HS-27A (cell line): ENCODE results near the gene TMEM209.
"Not testable (repeated sequence)": the region's sequence is repeated elsewhere in the genome, so short reads cannot be mapped to it uniquely, and the experiment has no call there.

Experiments
- DNase-seq: peaks from one replicate; pipeline ENCODE4 v3.0.0-alpha.2; 2012; ENCODE audit warnings: low read depth, missing footprints

The TMEM209 gene

DNA sequence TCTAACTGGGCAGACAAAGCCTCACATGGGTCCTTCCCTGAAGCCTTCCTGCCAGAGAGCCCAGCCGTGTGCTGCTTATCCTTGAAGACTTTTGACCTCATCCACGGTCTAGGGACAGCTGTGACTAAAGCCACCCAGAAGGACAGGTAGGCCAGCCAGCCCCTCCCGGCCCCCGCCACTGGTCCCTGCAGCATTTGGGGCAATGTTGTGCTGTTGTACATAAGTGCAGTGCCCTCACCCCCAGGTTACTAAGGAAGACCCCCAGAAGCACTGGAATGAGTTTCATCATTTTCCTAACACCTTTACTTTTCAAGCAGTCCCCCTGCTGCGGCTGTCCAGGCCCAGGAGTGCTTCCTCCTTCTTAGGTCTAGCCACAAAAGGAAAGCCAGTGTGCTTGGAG, 43.0 kb downstream of the TMEM209 start:
- DNase-seq, result no peak

DNA sequence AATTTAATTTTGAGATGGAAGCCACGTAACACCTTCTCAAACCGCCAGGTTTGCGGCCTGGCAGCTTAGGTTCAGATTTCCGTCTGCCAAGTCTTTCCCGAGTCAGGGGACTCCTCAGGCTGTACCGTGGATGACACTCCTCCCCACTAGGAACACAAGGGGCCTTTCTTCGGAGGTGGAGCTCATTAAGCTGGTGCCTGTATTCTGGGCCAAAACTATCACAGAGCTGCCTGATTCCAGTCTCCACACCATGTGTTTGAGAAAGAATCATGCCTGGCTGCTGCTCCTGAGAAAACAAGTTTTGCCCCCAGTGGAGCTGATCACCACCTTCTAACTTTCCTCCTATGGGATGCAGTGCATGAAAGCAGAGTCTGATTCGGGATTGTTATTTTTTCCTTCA, 44.8 kb downstream of the TMEM209 start:
- DNase-seq, result no peak

DNA sequence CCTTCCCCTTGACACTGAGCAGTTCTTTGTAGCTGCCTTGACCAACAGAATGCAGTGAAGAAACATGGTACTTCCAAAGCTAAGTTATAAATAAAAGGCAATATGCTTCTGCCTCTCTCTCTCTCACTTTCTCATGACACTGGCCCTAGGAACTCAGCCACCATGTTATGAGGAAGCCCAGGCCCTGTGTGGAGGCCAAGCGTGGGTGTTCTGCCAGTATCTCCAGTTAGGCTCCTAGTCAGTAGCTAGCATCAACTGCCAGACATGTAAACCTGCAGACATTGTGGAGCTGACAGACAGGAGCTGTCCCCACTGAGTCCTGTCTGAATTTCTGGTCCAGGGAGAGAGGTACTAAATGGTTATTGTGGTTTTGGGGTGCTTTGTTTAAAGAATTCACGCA, 45.2 kb downstream of the TMEM209 start:
- no peak for DNase-seq

DNA sequence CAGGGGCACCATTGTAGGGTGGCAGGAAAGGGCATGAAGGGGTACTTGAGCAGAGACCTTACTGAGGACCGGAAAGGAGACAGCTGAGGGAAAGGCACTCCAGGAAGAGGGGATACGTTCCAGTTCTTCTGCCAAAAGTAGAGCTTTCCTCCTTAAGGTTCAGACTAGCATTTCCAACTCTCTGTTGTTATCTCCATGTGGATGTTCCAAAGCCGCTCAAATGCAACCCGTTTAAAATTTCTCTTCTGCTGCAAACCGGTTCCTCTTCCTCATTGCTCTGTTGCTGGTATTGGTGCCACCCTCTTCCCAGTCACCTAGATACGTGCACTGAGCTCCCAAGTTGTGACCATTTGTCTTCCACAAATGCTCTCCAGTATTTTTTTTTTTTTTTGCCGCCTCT, 47.5 kb downstream of the TMEM209 start:
- DNase-seq, result no peak

DNA sequence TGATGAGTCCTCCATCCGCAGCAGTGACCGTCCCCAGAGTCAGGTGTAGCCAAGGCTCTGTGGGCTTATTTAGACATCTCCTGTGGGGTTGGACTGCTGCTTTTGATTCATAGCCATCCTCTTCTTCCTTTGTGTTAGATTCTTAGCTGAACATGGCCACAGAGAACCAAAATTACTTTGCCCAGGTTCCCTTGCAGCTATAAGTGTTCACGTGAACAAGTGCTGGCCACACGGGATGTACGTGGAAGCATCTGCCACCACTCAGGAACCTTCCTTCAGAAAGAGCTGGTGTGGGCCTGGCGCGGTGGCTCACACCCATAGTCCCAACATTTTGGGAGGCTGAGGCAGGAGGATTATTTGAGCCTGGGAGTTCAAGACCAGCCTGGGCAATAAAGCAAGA, 49.1 kb downstream of the TMEM209 start:
- no peak for DNase-seq

DNA sequence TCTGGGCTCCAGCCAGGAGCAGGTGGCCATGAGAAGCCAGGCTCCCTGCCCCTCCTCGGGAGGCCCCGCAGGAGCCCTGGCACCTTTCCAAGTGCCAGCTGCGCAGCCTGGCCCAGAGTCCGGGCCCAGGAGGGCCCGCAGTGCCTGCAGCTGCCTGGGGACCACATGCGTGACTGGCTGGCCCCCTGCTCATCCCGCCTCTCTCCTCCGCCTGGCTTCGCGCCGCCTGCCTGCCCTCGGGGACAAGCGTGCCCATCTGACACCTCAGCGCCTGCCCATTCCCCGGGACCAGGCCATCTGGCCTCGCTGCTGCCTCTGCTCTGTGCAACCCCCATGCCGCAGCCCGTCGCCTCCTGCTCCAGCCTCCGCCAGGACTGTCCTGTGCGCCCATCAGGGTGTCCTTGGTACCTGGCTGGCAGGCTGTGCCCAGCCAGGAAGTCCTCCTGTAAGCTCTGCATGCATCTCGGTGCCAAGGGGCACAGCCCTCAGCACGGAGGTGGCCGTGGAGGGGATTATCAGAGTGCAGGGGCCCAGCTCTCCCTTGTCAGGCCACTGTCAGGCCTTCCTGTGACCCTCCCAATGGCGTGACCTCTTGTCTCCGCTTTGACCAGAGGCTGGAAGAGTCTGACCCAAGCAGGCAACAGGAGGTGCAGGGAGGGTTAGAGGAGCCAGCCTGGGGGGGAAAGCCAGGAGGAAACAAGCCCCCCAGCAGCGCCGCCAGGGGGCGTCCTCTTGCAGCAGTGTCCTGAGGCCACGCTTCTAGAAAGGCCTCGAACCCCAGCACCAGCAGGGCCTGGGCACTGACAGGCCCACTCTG, 50.5 kb downstream of the TMEM209 start:
- no peak for DNase-seq

DNA sequence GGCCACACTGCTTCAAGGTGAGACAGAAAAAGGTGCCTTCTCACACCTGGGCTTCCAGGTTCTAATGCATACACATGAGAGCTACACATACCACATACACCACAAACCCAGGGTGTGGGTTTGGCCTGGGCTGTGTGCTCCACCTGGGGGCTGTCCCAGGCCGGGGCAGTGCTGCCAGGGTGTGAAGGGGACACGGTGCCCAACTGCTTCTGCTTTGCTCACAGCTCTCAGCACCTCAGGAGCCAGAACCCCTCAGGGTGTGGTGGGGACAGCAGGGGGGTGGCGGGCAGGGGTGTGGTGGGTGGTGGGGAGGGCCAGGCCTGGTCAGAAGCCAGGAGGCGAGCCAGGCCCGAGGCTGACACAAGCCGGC, 51.1 kb downstream of the TMEM209 start:
- DNase-seq, result no peak

DNA sequence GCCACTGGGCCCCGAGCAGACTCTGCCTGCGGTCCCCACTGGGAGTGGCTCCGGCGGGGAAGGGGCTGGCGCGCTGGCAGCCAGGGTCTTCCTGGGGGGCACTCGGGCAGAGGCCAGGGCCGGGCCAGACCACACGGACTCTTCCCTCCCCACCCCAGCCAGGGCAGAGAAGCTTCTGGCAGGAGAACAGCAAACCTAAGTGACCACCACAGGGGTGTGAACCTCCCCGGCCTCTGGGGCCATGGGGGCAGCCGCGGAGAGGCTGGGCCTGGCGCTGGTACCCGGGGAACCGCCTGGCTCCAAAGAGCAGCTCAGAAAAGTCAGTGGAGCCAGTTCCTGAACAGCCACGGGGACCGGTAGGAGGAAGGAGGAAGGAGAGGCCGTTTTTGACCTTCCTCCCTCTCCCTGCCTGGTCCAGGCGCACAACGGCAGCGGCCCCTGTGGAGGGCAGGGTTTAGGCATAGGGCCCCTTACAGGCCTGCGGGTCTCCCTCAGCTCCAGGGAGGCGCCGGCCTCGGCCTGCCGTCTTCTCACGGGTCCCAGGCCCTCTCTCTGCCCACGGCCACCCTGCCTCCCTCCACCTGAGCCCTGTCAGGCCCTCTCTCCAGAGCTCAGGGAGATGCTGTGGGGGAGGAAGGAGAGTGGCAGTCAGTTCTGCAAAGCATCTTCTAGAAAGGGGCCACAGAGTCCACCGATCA, 51.8 kb downstream of the TMEM209 start:
- no peak for DNase-seq

DNA sequence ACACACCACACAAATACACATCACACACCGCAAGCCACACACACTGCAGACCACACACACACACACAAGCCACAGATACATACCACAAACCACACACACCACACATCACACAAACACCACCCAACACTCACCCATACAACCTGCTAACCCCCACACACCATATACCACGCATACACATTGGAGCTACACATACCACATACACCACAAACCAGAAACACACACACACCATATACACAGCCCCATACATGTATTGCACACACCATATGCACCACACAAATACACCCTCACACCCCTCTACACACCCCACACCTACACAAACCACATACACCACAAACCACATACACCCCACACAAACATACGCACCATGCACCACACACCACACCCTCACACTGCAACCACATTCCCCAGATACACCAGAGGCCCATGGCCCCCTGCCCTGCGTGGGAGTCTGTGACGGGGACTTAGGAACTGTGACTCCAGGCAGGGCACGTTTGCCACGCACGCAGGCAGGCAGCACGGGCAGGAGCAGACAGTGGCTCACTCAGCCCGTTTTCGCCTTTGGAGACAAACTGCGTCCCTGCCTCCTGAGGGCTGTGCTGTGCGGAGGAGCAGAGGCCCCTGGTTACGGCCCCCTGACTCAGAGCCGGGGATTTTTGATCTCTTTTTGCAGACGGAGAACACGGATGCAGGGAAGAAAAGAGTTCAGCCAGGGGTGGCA, 52.6 kb downstream of the TMEM209 start:
- no peak for DNase-seq

DNA sequence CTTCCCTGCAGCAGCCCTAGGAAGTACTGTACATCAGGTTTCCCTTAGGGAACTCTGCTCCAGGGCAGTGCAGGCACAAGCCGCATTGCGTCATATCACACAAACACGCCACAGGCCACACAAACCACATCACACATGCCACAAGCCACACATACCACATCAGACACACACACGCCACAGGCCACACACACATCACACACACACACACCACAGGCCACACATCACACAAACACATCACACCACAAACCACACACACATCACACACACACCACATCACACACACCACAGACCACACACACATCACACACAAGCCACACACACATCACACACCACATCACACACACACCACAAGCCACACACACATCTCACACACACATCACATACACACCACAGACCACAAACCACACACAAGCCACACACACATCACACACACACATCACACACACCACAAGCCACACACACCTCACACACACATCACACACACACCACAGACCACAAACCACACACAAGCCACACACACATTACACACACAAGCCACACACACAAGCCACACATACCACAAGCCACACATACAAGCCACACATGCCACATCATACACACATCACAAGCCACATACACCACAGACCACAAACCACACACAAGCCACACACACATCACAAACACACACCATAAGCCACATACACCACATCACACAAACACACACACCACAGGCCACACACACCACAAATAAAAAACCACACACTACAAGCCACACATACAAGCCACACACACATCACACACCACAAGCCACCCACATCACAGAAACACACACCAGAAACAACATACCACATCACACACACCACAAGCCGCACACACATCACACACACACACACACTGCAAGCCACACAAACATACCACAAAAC, 53.4 kb downstream of the TMEM209 start:
- no peak for DNase-seq

DNA sequence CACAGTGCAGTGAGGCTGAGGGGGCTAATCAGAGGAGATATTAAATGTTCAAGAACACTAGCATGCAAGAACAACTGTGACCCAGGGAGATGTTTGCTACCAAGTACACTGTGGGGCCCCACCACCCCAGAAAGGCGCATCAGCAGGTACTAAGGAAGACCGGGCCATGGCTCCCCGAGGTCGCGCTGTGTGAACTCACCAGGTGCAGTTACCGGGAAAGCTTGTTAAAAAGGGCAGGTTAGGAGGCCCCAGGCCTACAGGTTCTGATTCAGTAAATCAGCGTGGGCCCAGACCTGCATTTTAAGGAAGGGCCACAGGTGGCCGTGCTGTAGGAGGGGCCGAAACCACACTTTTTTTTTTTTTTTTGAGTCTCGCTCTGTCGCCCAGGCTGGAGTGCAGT, 54.6 kb downstream of the TMEM209 start:
- DNase-seq, result no peak

DNA sequence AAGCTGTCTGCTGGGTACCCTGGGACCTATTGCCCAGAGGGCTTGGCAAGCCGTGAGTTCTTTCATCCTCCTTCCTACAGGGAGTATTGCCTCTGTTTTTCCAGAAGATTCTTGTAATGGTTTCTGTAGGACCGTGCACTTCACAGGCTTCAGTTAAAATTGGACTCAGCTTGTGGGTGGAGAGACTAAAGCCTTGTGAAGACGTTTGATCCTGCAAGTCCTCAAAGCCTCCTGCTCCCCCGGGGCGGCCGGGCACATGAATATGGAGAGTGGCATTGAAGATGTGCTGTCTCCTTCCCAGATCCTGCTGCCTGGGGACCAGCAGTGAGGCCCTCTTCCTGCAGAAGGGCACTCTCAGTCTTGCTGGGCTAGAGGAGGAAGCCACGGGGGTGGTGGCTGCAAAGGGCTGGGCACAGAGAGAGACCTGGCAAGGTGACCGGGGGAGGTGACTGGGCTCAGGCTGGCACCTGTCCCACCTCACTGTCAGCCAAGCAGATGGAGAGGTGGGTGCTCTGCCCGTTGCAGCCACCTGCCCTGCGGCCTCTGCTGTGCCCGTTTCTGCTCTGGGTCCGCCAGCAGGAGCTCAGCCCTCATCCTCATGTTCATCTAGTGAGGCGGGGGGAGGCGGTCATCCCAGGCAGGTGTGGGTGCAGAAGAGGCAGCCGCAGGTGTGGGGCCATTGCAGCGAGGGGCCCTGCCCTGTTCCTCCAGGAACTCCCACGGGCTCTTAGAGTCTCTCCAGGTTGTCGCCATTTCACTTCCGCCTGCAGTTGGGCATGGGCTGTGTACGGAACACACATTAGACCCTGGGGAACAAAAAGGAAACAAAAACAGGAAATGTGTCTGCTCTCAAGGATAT, 55.7 kb downstream of the TMEM209 start:
- no peak for DNase-seq

DNA sequence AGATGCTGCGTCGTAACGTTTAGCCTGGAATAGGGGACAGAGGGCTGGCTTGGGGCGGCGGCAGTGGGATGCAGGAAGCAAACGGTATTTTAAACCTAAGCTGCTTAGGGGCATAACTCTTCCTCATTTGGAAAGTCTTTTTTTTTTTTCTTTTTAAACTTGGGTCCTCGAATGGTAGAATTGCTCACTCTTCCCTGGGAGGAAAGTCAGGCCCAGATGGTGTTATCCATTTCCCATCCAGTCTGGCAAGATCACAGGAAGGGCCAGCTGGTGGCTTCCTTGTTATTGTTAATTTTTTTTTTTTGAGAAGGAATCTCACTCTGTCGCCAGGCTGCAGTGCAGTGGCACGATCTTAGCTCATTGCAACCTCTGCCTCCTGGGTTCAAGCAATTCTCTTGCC, 56.6 kb downstream of the TMEM209 start:
- no peak for DNase-seq

DNA sequence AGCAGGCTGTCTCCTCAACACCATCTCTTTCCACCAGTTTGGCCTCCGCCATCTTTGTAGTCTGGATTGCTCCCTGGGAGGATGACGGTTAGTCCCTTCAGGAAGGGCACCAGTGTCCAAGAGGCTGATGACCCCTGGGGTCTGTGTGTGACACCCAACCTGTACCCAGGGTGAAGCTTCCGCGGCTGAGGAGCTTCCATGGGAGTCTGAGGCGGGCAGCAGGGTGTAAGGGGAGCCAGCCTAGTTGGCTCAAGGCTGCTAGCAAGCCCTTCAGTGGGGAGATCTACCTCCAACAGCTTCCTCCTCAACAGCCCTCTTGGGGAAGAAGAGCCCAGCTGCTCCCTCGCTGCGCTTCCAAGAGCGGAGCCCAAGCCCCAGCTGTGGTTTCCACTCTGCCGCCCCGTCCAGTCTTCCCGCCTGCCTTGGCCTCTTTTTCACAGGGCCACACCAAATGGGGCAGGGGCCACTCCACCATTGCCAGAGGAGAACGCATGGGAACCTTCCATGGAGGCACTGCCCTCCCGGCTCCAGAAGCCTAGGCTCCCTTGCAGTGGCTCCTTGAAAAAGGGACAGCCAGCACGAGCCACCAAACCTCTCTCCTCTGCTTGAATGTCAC, 57.4 kb downstream of the TMEM209 start:
- DNase-seq, result no peak

DNA sequence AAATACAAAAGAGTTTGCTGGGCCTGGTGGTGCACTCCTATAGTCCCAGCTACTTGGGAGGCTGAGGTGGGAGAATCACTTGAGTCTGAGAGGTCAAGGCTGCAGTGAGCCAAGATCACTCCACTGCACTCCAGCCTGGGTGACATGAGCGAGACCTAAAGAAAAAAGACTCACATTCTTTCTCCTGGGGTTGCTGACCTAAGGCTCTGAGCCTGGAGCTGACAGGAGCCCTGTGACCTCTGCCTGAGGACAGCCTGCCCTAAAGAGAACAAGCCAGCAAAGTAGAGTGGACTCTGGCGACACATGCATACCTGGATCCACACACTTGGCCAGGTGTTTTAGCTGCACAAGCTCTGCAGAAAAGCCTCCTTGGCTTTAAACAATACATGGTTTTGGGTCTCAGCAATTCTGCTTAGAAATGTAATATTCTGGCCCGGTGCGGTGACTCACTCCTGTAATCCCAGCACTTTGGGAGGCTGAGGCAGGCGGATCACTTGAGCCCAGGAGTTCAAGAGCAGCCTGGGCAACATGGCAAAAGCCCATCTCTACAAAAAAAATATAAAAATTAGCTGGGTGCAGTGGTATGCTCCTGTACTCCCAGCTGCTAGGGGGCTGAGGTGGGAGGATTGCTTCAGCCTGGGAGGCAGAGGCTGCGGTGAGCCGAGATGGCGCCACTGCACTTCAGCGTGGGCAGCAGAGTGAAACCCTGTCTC, 58.4 kb downstream of the TMEM209 start:
- DNase-seq, result no peak

DNA sequence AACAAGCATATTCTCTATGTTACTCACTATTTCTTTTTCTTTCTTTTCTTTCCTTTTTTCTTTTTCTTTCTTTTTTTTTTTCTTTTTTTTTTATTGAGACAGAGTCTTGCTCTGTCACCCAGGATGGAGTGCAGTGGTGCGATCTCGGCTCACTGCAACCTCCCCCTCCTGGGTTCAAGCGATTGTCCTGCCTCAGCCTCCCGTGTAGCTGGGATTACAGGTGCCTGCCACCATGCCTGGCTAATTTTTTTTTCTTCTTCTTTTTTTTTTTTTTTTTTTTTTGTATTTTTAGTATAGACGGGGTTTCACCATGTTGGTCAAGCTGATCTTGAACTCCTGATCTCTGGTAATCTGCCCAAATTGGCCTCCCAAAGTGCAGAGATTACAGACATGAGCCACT, 59.1 kb downstream of the TMEM209 start:
- not testable (repeated sequence) for DNase-seq

DNA sequence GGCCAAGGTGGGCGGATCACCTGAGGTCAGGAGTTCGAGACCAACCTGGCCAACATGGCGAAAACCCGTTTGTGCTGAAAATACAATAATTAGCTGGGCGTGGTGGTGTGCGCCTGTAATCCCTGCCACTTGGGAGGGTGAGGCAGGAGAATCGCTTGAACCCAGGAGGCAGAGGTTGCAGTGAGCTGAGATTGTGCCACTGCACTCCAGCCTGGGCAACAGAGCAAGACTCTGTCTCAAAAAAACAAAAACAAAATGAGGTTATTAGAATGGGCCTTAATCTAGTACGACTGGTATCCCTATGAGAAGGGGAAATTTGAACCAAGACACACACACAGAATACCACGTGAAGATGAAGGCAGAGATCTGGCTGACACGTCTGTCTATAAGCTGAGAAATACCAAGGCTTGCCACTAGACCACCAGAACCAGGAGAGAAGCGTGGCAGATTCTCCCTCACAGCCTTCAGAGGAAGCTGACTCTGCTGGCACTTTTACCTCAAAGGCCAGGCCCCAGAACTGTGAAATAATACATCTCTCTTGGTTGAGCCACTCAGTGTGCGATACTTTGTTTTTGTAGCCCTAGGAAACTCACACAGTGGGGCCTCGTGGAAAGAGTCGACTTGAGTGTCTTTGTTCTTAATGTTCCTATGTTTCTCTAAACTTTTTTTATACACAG, 59.6 kb downstream of the TMEM209 start:
- DNase-seq, result no peak

DNA sequence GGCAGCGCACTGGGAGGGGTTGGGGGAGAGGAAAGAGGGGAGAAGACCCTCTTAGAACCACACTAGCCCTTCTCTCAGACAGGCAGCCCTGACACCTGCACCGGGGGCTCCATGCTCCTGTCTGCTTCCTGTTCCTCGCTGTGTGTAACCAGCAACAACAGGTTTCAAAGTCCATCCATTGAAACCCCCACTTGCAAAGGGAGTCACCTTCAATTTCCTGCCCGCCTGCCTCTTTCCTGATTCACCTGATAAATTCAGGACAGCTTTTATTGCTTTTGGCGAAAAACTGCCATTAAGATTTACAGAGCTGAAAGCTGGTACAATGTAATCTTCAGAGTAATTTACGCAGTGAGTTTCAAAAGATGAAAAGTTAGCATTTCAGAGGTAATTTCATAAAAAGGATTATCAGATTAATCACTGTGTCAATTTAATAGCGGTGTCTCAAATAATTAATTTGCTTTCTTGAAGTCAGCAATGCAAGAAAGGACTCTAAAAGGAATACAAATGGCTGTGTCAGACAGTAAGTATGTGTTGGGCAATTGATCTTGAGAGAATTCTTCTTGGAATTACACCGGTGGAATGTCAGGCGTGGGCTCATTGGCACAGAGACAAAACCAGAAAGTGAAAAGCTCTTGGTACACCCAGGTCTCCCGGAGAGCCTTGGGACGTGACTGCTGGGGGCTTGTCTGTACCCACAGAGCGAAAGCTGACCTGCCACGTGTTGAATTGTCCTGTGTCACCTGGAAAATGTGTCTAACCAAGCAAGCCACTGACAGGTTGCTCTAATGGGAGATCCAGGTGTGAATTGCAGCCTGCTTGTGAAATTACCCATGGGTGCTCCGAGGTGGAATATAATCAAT, 60.7 kb downstream of the TMEM209 start:
- no peak for DNase-seq

DNA sequence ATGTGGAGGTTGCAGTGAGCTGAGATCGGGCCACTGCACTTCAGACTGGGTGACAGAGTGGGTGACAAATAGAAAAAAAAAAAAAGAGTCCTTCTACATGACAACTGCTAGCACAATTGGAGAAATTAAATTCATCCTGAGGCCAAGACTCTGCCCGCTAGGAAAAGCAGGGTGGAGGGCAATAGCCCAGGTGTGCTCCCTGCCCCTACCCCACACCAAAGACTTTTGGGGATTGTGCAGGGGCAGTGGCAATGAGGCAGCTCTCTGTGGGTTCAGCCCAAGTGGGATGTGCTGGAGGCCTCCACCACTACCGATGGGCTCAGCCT, 61.3 kb downstream of the TMEM209 start:
- no peak for DNase-seq
